Osteocyte (in vitro differentiated cells): Measurements from ENCODE around the gene HMGCL. TPM values are rescaled to one million over a fixed set of nuclear protein-coding genes. Genes with fewer than 3 reads are reported as not detected.

ENCODE experiments used
- DNase-seq: peaks from one replicate; pipeline ENCODE4 v3.0.0; 2021; ENCODE audit warnings: mixed read lengths; ENCODE audit not compliant: unreplicated experiment; ENCODE audit errors: extremely low spot score
- H3K27ac Mint-ChIP-seq: one replicate; pipeline ENCODE4 v1.8.0; 2021; ENCODE audit warnings: mild to moderate bottlenecking, mixed read lengths; ENCODE audit not compliant: unreplicated experiment
- H3K27me3 Mint-ChIP-seq: one replicate; pipeline ENCODE4 v1.8.0; 2021; ENCODE audit warnings: mixed read lengths; ENCODE audit not compliant: unreplicated experiment
- H3K36me3 Mint-ChIP-seq: one replicate; pipeline ENCODE4 v1.8.0; 2021; ENCODE audit warnings: mixed read lengths; ENCODE audit not compliant: unreplicated experiment
- H3K4me1 Mint-ChIP-seq: one replicate; pipeline ENCODE4 v1.8.0; 2021; ENCODE audit warnings: mixed read lengths; ENCODE audit not compliant: unreplicated experiment
- H3K4me3 Mint-ChIP-seq: one replicate; pipeline ENCODE4 v1.8.0; 2021; ENCODE audit warnings: mild to moderate bottlenecking, moderate library complexity, mixed read lengths; ENCODE audit not compliant: unreplicated experiment
- H3K9me3 Mint-ChIP-seq: one replicate; pipeline ENCODE4 v1.8.0; 2021; ENCODE audit warnings: mixed read lengths; ENCODE audit not compliant: unreplicated experiment
- CTCF ChIP-seq: fragments of 200-600 bp; sonication (generic); IDR thresholded peaks from 2 replicates; pipeline ENCODE4 v1.5.0; 2021; ENCODE audit warnings: antibody characterized with exemption, mild to moderate bottlenecking, moderate library complexity
- total RNA-seq: library from RNA; stranded (reverse); gene quantifications from 2 replicates; pipeline ENCODE4 v1.2.1, GENCODE V29; 2021

The HMGCL gene
- total RNA-seq, 1 donor from 2014 or later = 37.4 TPM

GRCh38 chr1:23824711-23825075, 536 bp downstream of the HMGCL start:
- Mint-ChIP-seq H3K4me3 (peak overlapping the region; percentile 96), H3K9me3 (no peaks in the 10 kb centered on the region), H3K36me3 (peaks cover 4% of the 10 kb centered on the region), H3K4me1 (peaks cover 18% of the 10 kb centered on the region), H3K27me3 (no peaks in the 10 kb centered on the region), H3K27ac (peak overlapping the region; percentile 98)
- no peak for DNase-seq
- TF ChIP-seq CTCF = no peak

GRCh38 chr1:23823767-23824166, 1.5 kb downstream of the HMGCL start:
- no peak overlapping the region for H3K27ac Mint-ChIP-seq
- H3K27me3 Mint-ChIP-seq = no peaks in the 10 kb centered on the region
- DNase-seq = no peak
- H3K4me1 Mint-ChIP-seq = peaks cover 18% of the 10 kb centered on the region
- no peaks in the 10 kb centered on the region for H3K9me3 Mint-ChIP-seq
- peaks cover 4% of the 10 kb centered on the region for H3K36me3 Mint-ChIP-seq
- no peak for TF ChIP-seq CTCF
- H3K4me3 Mint-ChIP-seq = peak overlapping the region; percentile 96

GRCh38 chr1:23817633-23818032, 7.6 kb downstream of the HMGCL start:
- Mint-ChIP-seq H3K27me3 (no peaks in the 10 kb centered on the region), H3K27ac (no peak overlapping the region), H3K4me1 (no peaks in the 10 kb centered on the region), H3K4me3 (no peak overlapping the region), H3K36me3 (peaks cover 29% of the 10 kb centered on the region), H3K9me3 (no peaks in the 10 kb centered on the region)
- no peak for DNase-seq
- no peak for TF ChIP-seq CTCF

GRCh38 chr1:23816906-23817305, 8.3 kb downstream of the HMGCL start:
- no peak for TF ChIP-seq CTCF
- no peak overlapping the region for H3K4me3 Mint-ChIP-seq

GRCh38 chr1:23816361-23816760, 8.9 kb downstream of the HMGCL start:
- no peaks in the 10 kb centered on the region for H3K27me3 Mint-ChIP-seq
- no peak for DNase-seq
- H3K27ac Mint-ChIP-seq = no peak overlapping the region
- H3K4me1 Mint-ChIP-seq = no peaks in the 10 kb centered on the region
- TF ChIP-seq CTCF = no peak
- no peak overlapping the region for H3K4me3 Mint-ChIP-seq
- peaks cover 34% of the 10 kb centered on the region for H3K36me3 Mint-ChIP-seq
- H3K9me3 Mint-ChIP-seq = no peaks in the 10 kb centered on the region

More at GRCh38 chr1:23816906-23817305, 8.3 kb downstream of the HMGCL start:
- no peaks in the 10 kb centered on the region for H3K4me1 Mint-ChIP-seq
- H3K36me3 Mint-ChIP-seq = peaks cover 32% of the 10 kb centered on the region
- no peaks in the 10 kb centered on the region for H3K9me3 Mint-ChIP-seq
- DNase-seq = no peak
- H3K27me3 Mint-ChIP-seq = no peaks in the 10 kb centered on the region
- H3K27ac Mint-ChIP-seq = no peak overlapping the region
